GM18858 (cell line): ENCODE results near the gene COL23A1.
A peak's percentile ranks its signal among the peaks of the same experiment; 100 is the strongest.

Experiments
- ATAC-seq: cut with Tn5 transposase; IDR thresholded peaks from one replicate; pipeline ENCODE4 v1.9.1; 2021; ENCODE audit not compliant: unreplicated experiment

COL23A1 gene

DNA sequence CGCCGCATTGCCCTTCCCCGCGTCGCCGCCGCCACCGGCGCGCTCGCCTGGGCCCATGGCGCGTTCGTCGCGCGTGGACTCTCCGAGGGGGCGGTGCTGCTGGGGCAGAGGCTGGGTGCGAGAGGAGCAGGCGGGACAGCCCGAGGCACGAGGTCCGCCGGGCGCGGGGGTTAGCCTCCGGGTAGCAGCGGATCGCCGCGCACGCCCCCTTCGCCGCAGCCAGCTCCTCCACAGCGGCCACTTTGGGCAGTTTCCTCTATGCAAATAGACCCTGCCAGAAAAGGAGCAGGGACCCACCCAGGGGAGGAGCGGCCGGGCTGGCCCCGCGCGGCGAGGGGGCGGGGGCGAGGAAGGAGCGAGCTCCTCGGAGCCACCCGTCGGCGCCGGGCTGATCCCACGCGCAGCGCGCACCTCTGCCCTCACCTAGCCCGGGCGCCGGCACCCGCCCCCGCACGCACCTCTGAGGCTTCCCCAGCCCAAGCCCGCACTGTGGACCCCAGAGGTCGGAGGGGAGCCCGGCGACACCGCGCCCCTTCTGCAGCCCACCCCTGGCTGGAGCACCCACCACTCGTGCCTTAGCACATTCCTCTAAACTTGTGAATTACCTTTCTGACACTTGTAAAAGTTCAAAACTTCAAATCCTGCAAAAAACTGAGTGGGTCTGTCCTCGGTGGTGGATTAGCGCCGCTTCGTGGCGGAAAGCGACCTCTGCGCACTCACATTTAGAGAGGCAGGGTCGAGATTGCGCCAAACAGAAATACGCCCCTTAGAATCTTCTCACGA is at the start of gene COL23A1:
TSS of gene COL23A1 (minus strand) at position 253 of the 783 bp plus-strand sequence.
- no peak for ATAC-seq

DNA sequence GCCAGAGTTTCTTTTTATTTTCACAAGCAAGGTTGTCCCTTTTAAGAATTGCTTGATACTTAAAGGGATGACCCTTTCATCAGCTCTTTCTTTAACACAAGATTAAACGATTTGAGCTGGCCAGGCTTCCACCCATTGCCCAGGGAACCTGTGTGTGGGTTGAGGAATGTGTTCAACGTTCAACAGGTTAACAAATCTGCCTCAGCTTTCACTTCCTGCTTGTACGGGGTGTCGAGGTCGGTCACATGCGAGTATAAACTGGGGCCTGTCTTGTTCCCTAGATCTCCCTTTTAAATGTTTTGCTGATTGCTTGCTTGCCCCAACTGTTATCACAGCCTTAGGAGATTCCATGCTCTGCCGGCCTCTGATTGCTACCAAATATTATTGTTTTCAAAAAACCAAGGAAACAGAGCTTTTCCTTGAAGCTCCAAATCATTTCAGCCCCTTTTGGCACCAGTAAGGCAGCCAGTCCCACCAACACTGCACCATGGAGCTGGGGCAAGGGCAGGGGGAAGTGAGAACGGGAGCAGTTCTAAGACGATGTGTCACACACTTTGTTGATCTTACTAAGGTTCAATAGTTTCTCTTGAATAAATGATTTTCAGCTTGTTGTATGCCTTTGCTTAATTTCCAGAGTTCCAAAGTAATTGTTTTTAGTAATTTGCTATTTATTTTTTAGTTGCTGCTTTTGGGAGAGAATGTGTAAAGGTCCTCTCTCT is 47.3 kb upstream of the COL23A1 start:
- no peak for ATAC-seq

DNA sequence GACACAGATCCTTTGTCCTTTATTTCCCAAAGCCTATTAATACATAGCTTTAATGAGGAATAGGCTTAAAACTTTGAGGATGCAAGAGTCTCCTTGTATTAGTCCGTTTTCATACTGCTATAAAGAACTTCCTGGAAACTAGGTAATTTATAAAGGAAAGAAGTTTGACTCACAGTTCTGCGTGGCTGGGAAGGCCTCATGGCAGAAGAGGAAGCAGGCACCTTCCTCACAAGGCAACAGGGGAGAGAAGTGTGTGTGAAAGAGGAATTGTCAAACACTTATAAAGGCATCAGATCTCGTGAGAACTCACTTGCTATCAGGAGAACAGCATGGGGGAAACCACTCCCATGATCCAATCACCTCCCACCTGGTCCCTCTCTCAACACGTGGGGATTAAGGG is 42.1 kb upstream of the COL23A1 start:
- no peak for ATAC-seq

DNA sequence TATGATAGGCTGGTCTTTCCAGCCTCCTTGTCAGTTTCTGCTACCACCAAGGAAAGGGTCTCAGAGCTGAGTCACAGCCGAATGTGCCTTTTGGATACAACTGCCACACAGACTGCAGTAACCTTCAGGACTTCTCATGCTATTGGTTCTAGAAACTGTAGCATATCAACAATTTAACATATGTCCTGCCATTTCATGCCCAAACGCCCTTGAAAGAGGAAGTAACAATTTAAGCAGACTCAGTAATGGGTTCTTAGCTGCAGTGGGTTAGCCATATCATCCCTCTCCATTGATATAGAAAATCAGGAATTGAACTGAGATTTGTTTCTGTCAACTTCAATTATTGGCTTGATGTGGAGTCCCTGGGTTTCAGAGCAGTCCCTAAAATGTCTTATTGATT is 40.8 kb upstream of the COL23A1 start:
- no peak for ATAC-seq

DNA sequence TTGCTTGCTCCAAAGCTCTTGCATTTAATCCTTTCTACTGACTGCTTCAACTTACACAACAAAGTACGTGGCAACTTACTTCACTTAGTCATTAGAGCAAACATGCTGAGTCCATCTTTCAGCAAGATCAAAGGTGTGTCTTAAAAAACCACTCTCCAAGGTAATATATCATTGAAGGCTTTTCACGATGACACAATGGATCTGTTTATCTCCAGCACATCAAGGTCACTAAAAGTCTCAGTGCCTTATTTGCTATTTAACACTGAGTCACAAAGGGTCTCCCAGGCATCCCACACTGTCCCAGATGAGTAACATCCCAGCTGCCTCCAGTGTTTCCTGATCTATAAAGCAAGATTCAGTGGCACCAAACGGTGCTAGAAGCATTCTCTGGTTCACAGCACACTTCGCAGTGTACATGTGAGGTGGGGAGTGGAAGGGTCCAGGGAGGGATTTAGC is 40.3 kb upstream of the COL23A1 start:
- ATAC-seq: no peak

DNA sequence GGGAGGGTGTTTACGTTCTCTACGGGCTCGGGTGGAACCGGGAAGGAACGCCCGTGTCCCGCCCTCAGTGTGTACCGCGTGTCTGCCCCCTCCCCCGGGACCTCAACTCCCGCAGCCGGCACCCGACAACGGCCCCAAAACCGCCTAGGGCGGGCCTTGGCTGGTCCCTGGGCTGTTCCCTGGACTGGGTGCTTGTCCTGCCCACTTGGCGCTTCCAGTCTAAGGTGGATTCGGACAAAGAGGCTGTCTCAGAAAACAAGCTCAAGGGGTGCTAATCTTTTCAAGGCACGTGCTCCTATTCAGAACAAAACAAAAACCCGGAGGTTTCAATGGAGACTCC is 37.0 kb upstream of the COL23A1 start:
- ATAC-seq: peak; percentile 4

DNA sequence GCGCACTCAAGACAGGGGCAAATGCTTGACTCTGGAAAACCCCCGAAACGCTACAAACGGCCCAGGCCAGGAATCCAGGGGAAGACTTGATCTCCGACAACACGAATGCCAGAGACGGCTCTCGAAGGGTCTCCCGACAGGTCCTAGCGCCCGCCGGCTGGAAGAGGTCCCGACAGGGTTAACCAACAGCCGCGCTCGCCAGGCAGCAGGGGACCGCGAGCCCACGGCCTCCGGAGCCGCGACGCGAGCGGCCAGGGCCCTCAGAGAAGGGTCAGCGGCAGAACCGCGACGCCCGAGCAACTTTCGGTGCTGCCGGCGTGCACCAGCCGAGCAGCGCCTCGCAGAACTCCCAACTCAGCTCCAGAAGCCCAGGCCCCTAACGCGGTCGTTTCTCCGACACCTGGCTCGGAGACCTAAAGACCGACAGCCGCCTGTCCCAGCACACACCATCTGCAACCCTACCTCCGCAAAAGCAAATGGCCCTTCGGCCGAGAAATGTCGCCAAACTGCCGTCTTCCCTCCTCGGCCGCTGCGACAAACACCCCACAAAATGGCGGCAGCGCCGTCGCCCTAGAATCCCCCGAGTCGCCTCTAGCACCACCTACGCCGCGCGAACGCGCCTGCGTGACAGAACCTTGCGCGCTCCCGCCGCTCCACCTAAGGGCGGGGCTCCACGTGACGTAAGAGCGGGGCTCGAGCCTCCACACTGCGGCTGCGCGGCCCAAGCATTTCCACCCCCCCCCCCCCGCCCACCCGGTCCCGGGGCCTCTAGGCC is 36.5 kb upstream of the COL23A1 start, which contains the start of gene CLK4:
TSS of gene CLK4 (minus strand) at position 567 of the 775 bp plus-strand sequence. CDS start 3,634 bp downstream, outside the sequence.
- ATAC-seq: peak; percentile 62

DNA sequence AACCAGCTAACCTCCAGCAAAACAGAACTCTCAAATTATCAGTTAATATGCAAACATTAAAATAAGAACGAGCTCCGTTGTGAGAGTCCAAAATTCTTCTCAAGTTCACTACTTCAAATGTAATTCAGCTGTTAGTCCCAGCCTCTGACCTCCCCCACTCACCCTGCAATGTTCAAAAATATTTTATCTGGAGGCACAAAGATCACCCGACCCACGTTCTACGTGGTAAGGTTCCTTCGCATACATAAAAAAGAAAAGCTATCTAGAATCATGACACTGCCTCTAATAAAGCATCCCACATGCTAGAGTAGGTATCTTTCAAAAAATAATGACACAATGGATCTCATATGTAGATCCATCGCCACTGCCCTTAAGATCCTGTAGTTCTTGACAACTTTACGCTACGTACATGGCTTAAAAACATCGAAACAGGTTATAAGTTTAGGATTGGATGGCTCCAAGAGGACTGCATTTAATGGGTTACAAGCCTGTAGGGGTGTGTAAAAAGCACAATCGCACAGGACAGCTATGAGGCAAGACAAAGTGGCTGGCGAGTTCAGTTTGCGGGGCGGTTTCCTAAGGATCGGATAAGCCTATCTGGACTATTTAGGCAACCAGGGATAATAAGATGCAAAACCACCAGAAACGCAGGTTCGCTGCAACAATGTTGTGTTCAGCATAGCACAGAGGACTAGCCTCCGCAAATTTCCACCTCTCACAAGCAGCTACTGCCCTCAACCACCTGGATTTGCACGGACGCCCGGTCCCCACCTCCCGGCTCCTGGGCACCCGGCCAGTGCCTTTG is 35.7 kb upstream of the COL23A1 start:
- ATAC-seq: no peak

DNA sequence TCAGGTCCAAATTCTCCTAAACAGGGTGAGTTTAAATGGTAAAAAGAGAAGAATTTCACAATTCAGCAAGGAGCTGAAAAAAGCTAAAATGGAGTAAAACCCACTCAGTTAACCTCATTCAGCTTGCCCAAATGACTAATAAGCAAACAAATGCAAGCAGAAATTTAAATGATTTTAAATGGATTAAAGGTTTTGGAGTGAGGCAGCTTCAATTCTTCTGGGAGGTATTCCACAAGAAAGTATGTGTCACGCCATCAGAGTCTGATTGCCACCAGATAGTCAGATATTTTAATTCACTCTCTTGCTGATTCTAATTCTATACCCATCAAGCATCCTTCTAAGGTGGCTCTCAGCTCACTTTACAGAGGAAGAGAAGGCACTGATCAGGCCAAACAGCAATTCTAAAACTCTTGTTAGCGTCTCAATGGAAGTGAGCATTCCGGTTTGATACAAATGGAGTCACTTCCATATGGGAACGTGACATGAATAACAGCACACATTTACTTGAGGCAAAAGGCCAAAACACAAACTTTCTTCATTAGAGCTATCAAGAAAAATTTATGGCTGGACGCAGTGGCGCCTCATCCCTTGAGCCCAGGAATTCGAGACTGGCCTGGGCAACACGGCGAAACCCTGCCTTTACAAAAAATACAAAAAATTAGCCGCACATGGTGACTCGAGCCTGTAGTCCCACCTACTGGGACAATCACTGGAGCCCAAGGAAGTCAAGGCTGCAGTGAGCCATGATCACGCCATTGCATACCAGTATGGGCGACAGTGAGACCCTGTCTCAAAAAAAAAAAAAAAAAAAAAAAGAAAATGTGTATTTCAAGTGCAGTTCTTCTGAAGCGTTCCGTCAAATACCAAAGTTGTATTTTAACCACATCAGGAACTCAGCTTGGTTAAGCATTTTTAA is 34.7 kb upstream of the COL23A1 start:
- ATAC-seq: no peak

DNA sequence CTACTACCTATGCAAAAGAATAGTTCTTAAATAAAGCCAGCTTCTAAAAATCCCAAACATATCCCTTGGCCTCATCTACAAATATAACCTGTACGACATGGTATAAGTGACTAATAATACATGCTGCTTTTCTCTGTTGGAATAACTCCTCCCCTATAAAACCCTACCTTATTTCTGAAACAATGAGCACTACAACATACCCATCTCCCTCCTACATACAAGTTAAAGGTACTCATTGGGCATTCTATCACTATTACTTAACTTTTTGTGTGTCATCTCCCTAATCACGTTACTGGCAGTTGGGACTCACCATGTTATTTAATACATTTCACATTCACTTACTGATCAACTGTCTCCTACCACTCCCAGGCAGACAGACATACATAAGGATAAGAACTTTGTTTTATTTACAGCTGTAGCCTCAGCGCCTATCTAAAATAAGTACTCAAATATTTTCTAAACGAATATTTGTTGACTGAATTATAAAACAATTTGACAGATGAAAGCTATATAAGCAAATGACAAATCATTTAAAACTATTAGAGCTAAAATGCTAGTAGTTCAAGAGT is 32.6 kb upstream of the COL23A1 start:
- ATAC-seq: no peak

DNA sequence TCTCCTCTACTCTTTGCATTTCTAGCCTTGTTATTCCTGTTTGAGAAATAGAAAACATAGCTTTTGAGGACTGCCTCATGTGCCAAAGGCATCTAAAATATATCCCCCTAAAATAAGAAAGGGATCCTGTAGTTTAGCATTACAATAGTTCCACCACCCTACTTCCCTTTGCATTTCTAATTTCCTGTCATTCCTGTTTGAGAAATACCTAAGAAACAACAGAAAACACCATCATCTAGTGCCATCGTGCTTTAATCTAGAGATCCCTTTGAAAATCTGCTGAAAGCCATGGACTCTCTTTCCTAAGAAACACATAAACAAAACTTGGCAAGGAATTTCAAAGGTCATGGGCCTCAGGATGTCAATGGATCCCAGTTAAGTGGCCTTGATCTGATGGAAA is 29.2 kb upstream of the COL23A1 start:
- no peak for ATAC-seq

DNA sequence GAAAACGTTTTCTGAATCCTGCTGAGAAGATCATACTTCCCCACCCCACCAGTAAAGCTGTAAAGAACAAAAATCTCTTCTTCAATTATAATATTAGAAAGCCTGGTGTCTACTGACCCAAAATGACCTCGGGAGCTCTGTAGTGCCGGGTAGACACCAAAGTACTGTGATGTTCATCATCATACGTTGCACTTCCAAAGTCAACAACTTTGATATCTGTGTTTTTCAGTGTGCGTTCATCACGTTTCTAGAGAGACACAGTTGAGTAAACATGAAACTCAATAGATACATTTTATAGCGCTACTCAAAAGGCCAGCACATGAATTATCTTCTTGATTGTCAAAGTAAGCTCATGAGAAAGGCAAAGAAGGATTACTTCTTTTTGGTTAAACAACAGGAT is 22.1 kb upstream of the COL23A1 start:
- no peak for ATAC-seq

DNA sequence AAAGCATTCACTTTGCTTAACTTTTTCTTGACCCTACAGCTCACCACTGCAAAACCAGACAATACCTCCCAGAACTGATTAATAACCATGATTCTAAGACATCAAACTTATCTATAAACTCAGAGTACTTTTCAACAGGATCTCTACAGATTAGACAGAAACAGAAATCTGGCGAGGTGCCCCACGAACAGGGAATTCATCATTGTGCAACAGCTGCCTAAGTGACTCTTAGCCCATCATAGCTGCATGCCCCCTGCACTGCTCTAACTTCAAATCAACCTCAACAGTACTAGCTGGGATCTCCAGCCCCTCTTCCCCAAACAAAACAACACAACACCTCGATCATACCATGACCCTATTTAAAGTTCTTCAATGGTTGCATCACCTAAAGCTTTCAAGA is 16.1 kb upstream of the COL23A1 start:
- ATAC-seq: no peak

DNA sequence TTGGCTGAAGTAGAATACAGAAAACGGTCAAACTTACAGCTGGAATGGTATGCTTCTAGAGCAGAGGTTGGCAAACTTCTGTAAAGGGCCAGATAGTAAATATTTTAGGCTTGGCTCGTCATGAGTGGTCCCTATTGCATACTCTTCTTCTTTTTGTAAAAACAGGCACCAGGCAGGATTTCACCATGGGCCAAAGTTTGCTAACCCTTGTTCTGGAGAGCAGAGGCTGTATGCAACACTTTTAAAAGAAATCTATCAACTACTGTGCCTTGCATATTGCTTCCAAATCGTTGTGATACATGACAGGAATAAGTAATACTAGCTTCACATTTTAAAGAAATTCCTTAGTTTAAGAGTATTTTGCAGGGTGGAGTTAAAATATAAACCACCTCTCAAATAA is 15.6 kb upstream of the COL23A1 start:
- no peak for ATAC-seq

DNA sequence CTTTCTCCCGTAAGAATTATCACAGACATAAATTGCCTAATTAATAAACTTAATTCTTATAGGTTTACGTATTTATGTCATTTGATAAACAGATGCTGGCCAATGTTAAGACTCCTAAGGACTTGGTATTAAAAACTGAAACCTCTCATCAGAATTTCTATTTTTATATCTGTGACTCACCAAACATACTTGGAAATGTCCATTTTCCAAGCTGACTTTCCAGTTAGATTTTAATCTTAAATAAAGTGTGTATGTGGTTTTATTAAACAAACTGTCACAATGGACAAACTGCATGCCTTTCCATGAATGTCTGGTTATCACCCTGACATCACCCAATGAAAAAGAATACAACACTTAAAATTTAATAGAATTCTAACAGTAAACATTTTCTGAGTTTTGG is 12.6 kb upstream of the COL23A1 start:
- no peak for ATAC-seq

DNA sequence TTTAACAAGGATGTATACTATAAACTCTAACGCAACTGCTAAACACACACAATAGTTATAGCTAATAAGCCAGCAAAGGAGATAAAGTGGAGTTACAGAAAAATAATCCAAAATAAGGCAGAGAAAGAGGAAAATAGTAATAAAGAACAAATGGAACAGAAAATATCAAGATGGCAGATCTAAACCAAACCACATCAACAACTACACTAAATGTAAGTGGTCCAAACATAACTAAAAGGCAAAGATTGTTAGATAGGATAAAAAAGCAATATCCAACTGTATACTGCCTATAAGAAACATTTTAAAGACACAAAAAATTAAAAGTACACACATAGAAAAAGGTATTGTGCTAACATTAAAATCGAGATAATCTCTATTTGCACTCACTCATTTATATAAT is 5.6 kb upstream of the COL23A1 start:
- ATAC-seq: no peak

DNA sequence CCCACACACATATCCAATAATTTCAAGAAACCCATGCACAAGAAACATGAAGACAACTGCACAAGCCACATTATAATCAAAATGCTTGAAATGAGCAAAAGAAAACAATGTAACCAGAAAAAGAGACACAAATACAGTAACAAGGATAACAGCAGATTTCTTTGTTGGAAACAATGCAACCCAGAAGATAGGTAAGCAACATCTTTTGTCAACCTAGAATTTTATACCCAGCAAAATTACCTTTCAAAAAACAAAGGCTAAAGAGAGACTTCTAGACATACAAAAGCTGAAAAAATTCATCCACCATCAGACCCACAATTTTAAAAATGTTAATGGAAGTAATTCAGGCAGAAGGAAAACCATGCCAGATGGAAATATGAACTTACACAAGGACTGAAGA is 5.0 kb upstream of the COL23A1 start:
- ATAC-seq: no peak

DNA sequence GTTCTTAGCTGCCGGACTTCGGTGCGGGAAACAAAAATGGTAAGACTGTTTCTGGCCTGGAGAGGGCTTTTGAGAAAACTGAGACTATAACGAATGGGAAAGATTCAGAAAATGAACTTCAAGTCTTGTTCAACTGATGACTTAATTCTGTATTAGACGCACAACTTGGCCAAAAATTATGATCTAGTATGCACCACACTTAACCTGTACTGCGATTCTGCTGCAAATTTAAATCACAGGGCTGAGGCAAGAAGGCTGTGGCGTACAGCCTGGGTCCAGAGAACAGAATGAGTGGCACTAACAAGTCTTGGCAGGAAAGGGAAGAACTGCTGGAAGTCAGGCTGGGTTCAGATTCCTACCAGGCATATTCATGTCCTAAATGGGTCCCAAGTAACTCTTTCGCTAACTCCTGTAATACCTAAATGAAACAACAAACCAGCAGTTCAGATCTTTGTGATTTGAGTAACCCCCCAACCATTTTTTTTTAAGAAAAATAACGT is 781 bp upstream of the COL23A1 start:
- no peak for ATAC-seq
